Prostate gland (tissue), 2 donors: Measurements from ENCODE around the gene UFD1. TPM values are rescaled to one million over a fixed set of nuclear protein-coding genes. Genes with fewer than 3 reads are reported as not detected.

ENCODE experiments used
- DNase-seq: peaks from one replicate; pipeline ENCODE4 v3.0.0-alpha.2; 2019; ENCODE audit warnings: low spot score
- H3K27ac ChIP-seq, 2 donors: fragments of 200-600 bp; sonication (generic); 2 replicates each; pipeline ENCODE4 v1.5.1; 2017 to 2019
- H3K27me3 ChIP-seq: fragments of 200-600 bp; sonication (generic); replicated peaks from 2 replicates; pipeline ENCODE4 v1.5.1; 2019; ENCODE audit not compliant: insufficient read depth
- H3K36me3 ChIP-seq, 2 donors: fragments of 200-600 bp; sonication (generic); 1 replicate in 1 of 2; 2 replicates in 1 of 2; pipeline versions ENCODE4 v1.5.1 to v1.8.1; 2017 to 2019
- H3K4me1 ChIP-seq: fragments of 200-600 bp; sonication (generic); replicated peaks from 2 replicates; pipeline ENCODE4 v1.5.1; 2019
- H3K4me3 ChIP-seq, 2 donors: fragments of 200-600 bp; sonication (generic); 2 replicates each; pipeline ENCODE4 v1.5.1; 2017 to 2019
- H3K9me3 ChIP-seq: fragments of 200-600 bp; sonication (generic); 2 replicates; pipeline ENCODE4 v1.5.1; 2017
- CTCF ChIP-seq, 4 experiments: fragments of 200-600 bp in 2 of 4; fragments of 450-650 bp in 2 of 4; sonication (generic) in 2 of 4; IDR thresholded peaks; 1 replicate in 3 of 4; 2 replicates in 1 of 4; pipeline ENCODE4 v1.5.1; 2016 to 2019; ENCODE audit warnings: antibody characterized with exemption in 4 of 4, mild to moderate bottlenecking in 2 of 4, moderate library complexity in 2 of 4
- POLR2A ChIP-seq: fragments of 450-650 bp; IDR thresholded peaks from one replicate; pipeline ENCODE4 v1.6.1; 2016; ENCODE audit warnings: antibody characterized with exemption, mild to moderate bottlenecking
- POLR2AphosphoS5 ChIP-seq: sonication (generic); formaldehyde crosslinking; IDR thresholded peaks from one replicate; pipeline ENCODE4 v1.6.1; 2017; ENCODE audit warnings: antibody characterized with exemption
- WGBS: methylation state at CpG from one replicate; pipeline ENCODE4 v1.1.5; 2018; 5-methylcytosine and 5-hydroxymethylcytosine counted together
- intact Hi-C: fragments of 100-400 bp; cut with DNase I; formaldehyde crosslinking; loops from one replicate; pipeline ENCODE4 v1.14.2; 2022
- total RNA-seq, 2 donors: library from RNA; depleted of rRNA; stranded (reverse); fragments of >200 nt; gene quantifications; one replicate each; pipeline ENCODE4 v1.1.0, GENCODE V29; 2016

Gene UFD1
- total RNA-seq, 2 donors from 2014 or later = 29.9 to 38.2 TPM

- no peak for TF ChIP-seq POLR2A
- no peak for TF ChIP-seq CTCF (IDR thresholded peaks at IDR 0.05)
- no peak for TF ChIP-seq POLR2AphosphoS5
- no peaks in the 10 kb centered on the region for H3K36me3 ChIP-seq
- no peaks in the 10 kb centered on the region for H3K9me3 ChIP-seq
- no peak overlapping the region for H3K4me3 ChIP-seq
- DNase-seq = no peak
- H3K27me3 ChIP-seq = no peaks in the 10 kb centered on the region
- peaks cover 9% of the 10 kb centered on the region for H3K4me1 ChIP-seq
- H3K27ac ChIP-seq = no peak overlapping the region
- 77% methylated on average over 16 of the region's 16 CpGs for WGBS
- intact Hi-C loops = no loop called here
Observed at GRCh38 chr22:19407649-19408606, 71.1 kb downstream of the UFD1 start.

- Histone ChIP-seq H3K27ac (no peak overlapping the region), H3K27me3 (no peaks in the 10 kb centered on the region), H3K9me3 (no peaks in the 10 kb centered on the region), H3K36me3 (no peaks in the 10 kb centered on the region), H3K4me3 (no peak overlapping the region), H3K4me1 (peaks cover 5% of the 10 kb centered on the region)
- 96% methylated on average over 4 of the region's 4 CpGs for WGBS
- TF ChIP-seq POLR2A (no peak), CTCF (IDR thresholded peaks at IDR 0.05) (no peak), POLR2AphosphoS5 (no peak)
- no peak for DNase-seq
- intact Hi-C loops = no loop called here
Observed at GRCh38 chr22:19406846-19407245, 72.1 kb downstream of the UFD1 start.

DNA sequence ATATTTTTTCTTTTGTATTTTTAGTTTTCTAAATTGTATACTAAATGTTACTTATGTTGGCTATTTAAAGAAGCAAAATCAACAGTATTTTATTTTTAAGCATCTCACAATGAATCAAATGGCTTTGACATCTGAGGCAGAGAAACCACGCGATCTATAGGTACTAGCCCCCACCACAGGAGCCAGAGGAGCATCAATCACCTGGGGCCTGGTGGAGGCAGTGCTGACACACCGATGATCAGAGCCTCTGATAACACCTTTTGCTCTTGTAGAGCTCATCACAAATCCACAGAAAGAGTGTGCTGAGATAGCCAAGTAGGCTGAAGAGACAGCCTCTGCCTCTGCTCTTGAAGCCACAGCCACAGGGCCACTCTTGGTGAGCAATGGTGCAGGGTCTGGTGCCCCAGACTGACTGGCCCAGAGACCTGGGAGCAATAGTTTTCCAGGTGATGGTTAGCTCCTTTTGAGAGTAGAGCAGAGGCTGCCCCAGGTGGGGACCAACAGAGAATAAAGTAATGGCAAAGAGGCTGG, 72.6 kb downstream of the UFD1 start:
- Histone ChIP-seq H3K36me3 (no peaks in the 10 kb centered on the region), H3K27ac (no peak overlapping the region), H3K9me3 (no peaks in the 10 kb centered on the region), H3K4me3 (no peak overlapping the region), H3K27me3 (no peaks in the 10 kb centered on the region), H3K4me1 (peaks cover 5% of the 10 kb centered on the region)
- no peak for DNase-seq
- WGBS = 94% methylated on average over 3 of the region's 3 CpGs
- intact Hi-C loops = no loop called here
- no peak for TF ChIP-seq POLR2AphosphoS5
- TF ChIP-seq CTCF (IDR thresholded peaks at IDR 0.05) = no peak
- no peak for TF ChIP-seq POLR2A

DNA sequence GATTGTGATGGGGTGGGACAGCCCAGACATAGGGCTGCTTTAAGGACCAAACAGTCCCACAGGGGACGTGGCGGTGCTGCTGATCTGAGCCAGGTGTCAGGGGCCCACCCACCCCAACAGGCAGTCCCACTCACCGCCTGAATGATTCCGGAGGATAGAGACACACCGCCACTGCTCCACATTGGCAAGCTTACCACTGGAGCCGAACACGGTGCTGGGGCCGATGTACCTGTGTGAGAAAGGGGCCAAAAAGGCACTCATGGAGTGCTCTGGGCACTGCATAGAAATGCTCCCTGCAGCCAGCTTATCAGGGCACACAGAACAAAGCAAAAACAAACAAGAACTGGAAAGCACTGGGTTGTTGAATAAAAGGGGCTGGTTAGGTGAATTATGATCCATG, 73.3 kb downstream of the UFD1 start:
- no peaks in the 10 kb centered on the region for H3K36me3 ChIP-seq
- intact Hi-C loops = no loop called here
- peaks cover 5% of the 10 kb centered on the region for H3K4me1 ChIP-seq
- DNase-seq = no peak
- H3K27ac ChIP-seq = no peak overlapping the region
- TF ChIP-seq CTCF (IDR thresholded peaks at IDR 0.05) = no peak
- no peak overlapping the region for H3K4me3 ChIP-seq
- no peaks in the 10 kb centered on the region for H3K9me3 ChIP-seq
- no peaks in the 10 kb centered on the region for H3K27me3 ChIP-seq
- 95% methylated on average over 8 of the region's 8 CpGs for WGBS

DNA sequence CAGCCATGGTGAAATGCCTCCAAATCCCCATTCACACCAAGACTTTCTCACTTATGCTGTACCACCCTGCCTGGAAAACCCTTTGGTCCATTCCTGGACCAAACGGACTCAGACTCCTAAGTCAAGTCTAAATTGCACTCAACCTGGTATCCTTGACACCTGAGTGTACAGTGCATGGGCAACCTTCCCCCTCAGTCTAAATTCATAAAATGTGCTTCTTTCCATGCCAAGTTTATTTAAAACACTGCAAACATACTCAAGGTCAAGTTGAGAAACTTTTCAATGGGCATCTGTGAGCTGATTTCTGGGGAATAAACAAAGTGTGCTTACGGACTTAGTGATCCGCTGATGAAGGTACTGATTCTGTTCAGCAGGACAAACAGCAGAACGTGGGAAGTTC, 73.9 kb downstream of the UFD1 start:
- Histone ChIP-seq H3K36me3 (no peaks in the 10 kb centered on the region), H3K27ac (no peak overlapping the region), H3K27me3 (no peaks in the 10 kb centered on the region), H3K4me1 (peaks cover 5% of the 10 kb centered on the region), H3K4me3 (no peak overlapping the region), H3K9me3 (no peaks in the 10 kb centered on the region)
- intact Hi-C loops = no loop called here
- no peak for DNase-seq
- no peak for TF ChIP-seq POLR2AphosphoS5
- no peak for TF ChIP-seq POLR2A
- no peak for TF ChIP-seq CTCF (IDR thresholded peaks at IDR 0.05)
- WGBS = 94% methylated on average over 4 of the region's 4 CpGs
